Stimulated activated CD4-positive, alpha-beta T cell treated with anti-CD3 and anti-CD28 coated beads, Interleukin-12 subunit alpha, Interleukin-12 subunit beta, amount 100 ng/mL, for 48 hours (primary cell): ENCODE data around the gene RSPO3.

Source experiments
- DNase-seq, 3 donors: peaks; one replicate each; pipeline ENCODE4 v3.0.0-alpha.2; 2020; ENCODE audit warnings: low read depth in 2 of 3, low spot score in 1 of 3

The RSPO3 gene

DNA sequence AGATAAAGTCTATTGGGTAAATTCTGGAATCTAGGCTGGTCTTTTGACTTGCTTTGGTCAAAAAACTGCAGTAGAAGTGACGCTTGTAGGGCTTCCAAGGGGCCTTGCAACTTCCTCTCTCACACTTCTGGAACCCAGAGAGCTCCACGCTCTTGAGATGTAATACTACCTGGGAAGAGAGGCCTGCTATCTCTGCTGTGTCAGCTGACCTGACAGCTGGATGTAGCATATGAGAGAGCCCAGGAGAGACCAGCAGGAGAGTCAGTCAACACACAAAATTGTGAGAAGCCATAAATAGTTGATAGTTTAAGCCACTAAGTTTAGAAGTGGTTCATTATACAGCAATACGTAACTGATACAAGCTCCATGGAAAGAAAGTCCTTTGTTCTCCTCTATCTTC lies 7.8 kb upstream of the RSPO3 start:
- no peak for DNase-seq

- DNase-seq = no peak
Measured at GRCh38 chr6:127111526-127111925, 6.9 kb upstream of the RSPO3 start.

GRCh38 chr6:127114214-127114760 lies 4.2 kb upstream of the RSPO3 start:
- no peak for DNase-seq

- DNase-seq = no peak
Measured at GRCh38 chr6:127115084-127115655, 3.3 kb upstream of the RSPO3 start.

GRCh38 chr6:127115746-127116145 lies 2.7 kb upstream of the RSPO3 start:
- no peak for DNase-seq

DNA sequence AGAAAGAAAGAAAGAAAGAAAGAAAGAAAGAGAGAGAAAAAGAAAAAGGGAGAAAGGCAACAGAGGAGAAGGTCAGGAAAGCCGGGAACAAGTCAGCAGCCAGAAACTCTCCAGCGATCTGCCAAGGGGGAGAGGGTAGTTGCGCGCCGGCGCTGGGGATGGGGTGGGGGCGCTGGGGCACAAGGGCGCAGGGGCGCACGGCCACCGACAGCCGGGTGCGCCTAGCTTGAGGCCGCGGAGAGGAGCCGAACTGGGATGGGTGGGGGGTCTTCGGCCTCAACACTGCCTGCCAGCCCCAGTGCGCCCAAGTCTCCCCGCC lies 533 bp upstream of the RSPO3 start:
- no peak for DNase-seq

DNA sequence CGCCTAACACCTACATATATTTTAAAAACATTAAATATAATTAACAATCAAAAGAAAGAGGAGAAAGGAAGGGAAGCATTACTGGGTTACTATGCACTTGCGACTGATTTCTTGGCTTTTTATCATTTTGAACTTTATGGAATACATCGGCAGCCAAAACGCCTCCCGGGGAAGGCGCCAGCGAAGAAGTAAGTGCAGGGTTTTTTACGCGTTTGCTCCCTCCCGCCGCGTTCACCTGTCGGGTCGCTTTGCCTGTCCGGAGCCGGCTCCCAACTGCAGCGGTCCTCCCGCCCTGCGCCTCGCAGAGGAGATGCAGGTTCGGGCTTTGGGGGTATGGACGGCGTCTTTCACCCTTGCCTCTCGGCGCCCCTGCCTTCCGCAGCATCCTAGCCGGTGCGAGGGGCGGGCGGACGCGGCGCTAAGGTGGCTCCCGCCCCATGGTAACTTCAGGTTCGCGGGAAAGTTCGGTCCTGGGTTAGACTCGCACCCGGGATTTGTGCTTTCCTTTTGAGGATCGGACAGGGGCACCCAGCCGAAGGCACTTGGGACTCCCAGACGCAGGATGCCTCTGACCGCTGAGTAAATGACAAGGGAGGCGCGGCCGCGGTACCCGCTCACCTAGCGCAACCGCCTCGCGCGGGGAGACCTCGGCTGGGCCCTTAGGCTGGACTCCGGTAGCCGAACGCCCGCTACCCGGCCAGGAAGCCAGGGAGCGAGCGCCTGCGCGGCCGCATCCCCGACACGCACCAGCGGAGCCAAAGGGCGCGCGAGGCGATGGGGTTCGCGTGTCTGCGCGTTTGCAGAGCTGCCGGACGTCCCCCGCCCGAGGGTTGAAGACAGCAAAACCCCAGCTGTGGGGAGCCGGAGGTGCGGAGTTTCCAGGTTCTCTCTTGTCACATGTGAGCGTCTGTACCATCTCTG lies 891 bp downstream of the RSPO3 start:
- DNase-seq = peak in 1 of 3 donors; percentile 2

- DNase-seq = no peak
Measured at GRCh38 chr6:127120023-127120786, 1.7 kb downstream of the RSPO3 start.

- peak; percentile 51 to 70 (median 62) for DNase-seq
Measured at GRCh38 chr6:127120787-127121636, 2.5 kb downstream of the RSPO3 start.

- no peak for DNase-seq
Measured at GRCh38 chr6:127121637-127121960, 3.1 kb downstream of the RSPO3 start.

DNA sequence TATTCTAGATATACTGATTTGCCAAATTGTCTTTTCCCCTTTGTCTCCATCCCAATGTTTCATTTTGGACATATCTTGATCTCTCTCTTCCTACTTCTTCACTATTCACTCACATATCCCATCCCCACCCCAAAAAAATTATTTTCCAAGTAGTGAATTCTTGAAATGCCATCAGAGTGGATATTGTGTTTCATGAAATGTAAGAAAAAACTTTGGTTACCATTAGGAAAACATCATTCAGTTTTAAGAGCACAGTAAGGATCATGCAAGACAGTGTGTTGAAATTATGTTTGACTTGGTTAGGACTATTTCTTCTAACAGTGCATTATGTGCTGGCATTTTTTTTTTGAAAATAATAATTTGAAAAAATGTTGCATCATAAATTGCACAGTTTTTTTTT lies 5.7 kb downstream of the RSPO3 start:
- DNase-seq = no peak

DNA sequence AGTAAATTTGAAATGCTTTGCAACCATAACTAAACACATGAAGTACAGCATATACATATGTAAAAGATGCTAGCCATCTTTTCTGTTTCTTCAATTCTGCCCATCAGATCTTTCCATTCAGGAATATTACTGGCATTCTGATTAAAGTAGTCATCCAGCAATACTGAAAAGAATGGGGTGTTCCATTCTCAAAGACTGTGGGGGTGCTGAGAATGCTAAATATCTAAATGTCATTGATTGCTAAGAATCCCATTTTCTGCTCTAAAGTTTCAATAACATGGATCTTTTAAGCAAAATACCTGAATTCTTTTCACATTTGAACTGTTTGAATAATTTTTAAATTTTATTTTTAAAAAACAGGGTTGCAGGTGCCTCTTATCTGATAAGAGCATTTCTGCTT lies 6.2 kb downstream of the RSPO3 start:
- DNase-seq = no peak

DNA sequence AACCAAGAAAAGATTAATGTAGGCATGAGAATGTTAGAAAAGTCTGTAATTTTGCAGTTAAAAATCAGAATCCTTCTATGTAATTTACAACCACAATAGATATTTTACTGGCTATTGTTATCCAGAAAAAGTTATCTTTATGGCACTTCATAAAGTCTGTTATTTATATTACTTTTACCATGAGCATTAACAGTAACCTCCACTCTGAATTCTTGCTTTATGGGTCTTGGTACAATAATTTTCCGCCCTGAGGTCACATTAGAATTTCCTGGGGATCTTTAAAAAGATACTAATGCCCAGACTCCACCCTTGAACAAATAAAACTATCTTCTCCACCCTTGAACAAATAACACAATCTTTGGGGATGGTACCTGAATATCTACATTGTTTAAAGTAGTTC lies 9.6 kb downstream of the RSPO3 start:
- DNase-seq = no peak

GRCh38 chr6:127129251-127129650 lies 10.8 kb downstream of the RSPO3 start:
- DNase-seq = no peak

- DNase-seq = no peak
Measured at GRCh38 chr6:127131275-127131674, 12.8 kb downstream of the RSPO3 start.

DNA sequence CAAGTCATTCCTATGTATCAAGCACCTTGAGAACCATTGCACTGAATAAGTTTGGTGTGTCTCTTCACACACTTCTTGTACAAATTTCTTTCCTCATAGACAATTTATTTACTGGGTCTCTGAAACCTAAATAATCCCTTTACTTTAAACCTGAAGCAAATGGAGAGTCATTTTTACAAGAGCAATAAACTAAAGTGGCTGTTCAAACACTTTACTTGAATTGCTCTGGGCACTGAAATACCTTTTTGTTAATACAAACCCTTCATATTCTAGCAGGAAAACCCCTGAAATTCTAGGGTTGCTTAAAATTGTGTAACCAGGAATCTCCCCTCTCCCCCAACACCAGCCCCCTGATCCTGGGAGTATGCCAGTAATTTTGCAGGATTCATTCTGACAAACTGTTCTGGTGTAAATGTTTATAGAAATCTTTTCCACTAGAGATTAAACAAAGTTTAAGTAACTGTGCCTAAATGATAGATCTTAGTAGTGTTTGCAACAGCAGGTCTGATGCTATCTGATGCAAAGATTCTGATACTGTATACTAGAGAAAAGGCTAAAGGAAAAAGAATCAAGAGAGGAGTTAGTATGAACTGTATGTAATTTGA lies 13.4 kb downstream of the RSPO3 start:
- DNase-seq = no peak

- DNase-seq = no peak
Measured at GRCh38 chr6:127134136-127134535, 15.7 kb downstream of the RSPO3 start.

DNA sequence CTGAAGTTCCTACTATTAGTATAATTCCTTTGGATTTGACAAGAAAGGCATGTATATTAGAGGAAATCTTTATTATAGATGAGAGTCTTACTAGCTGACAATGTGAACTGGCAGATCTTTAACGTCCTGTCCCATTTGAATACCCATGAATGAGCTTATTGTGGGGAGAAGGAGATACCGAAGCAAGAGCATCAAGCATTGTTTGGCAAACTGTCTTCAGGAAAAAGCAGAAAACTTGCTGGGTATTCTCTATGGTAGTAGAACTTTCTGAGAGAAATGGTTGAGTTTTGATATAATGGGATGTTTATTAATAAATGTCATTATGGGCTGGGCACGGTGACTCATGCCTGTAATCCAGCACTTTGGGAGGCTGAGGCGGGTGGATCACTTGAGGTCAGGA lies 18.3 kb downstream of the RSPO3 start:
- no peak for DNase-seq

- DNase-seq = no peak
Measured at GRCh38 chr6:127146932-127147331, 28.5 kb downstream of the RSPO3 start.

GRCh38 chr6:127147534-127147933 lies 29.1 kb downstream of the RSPO3 start:
- no peak for DNase-seq

- DNase-seq = no peak
Measured at GRCh38 chr6:127148511-127148910, 30.0 kb downstream of the RSPO3 start.
